Epithelial cell of proximal tubule (primary cell): ENCODE measurements around the gene CD99L2. TPM values are rescaled to one million over a fixed set of nuclear protein-coding genes. Genes with fewer than 3 reads are reported as not detected.

Source experiments
- DNase-seq: peaks from one replicate; pipeline ENCODE4 v3.0.0-alpha.2; 2011; ENCODE audit warnings: low read depth
- H3K4me3 ChIP-seq: 2 replicates; pipeline ENCODE4 v1.5.1; 2011; ENCODE audit warnings: low read depth, mild to moderate bottlenecking, low read length
- CTCF ChIP-seq: conservative IDR thresholded peaks from 2 replicates; pipeline ENCODE4 v1.5.1; 2012; ENCODE audit warnings: low read depth, mild to moderate bottlenecking, low read length
- total RNA-seq: library from RNA; depleted of rRNA; stranded (reverse); fragments of >200 nt; gene quantifications from 2 replicates; pipeline ENCODE4 v1.2.3, GENCODE V29; 2015

Gene CD99L2
- total RNA-seq, 1 donor from 2014 or later: 32.5 TPM

- DNase-seq: no peak
- no peak for TF ChIP-seq CTCF
- no peak overlapping the region for H3K4me3 ChIP-seq
Measured at GRCh38 chrX:150870487-150871340, 27.8 kb downstream of the CD99L2 start.

GRCh38 chrX:150870029-150870428 is 28.4 kb downstream of the CD99L2 start:
- DNase-seq: no peak
- no peak for TF ChIP-seq CTCF
- no peak overlapping the region for H3K4me3 ChIP-seq

- no peak for TF ChIP-seq CTCF
- H3K4me3 ChIP-seq: no peak overlapping the region
- DNase-seq: no peak
Measured at GRCh38 chrX:150869450-150869849, 29.0 kb downstream of the CD99L2 start.

- H3K4me3 ChIP-seq: no peak overlapping the region
- TF ChIP-seq CTCF: no peak
- DNase-seq: no peak
Measured at GRCh38 chrX:150868625-150869024, 29.8 kb downstream of the CD99L2 start.

- no peak for DNase-seq
- no peak overlapping the region for H3K4me3 ChIP-seq
- no peak for TF ChIP-seq CTCF
Measured at GRCh38 chrX:150864127-150864526, 34.3 kb downstream of the CD99L2 start.

GRCh38 chrX:150863191-150863590 is 35.3 kb downstream of the CD99L2 start:
- DNase-seq: no peak
- TF ChIP-seq CTCF: no peak
- H3K4me3 ChIP-seq: no peak overlapping the region

GRCh38 chrX:150857453-150857852 is 41.0 kb downstream of the CD99L2 start:
- no peak for TF ChIP-seq CTCF
- DNase-seq: no peak
- no peak overlapping the region for H3K4me3 ChIP-seq
